ENCODE results near the gene AEN. TPM values are rescaled to one million over a fixed set of nuclear protein-coding genes. Genes with fewer than 3 reads are reported as not detected.

The AEN gene
- total RNA-seq, 1 experiment from 2014 or later = 183 TPM

GRCh38 chr15:88620995-88621772 lies at the start of gene AEN (continued):
- TF ChIP-seq ARID4B (CRISPR knock-in tag; IDR thresholded peaks at IDR 0.05; ENCODE audit: borderline replicate concordance) = peak; percentile 91
- TF ChIP-seq ZNF232 (CRISPR knock-in tag; IDR thresholded peaks at IDR 0.05) = peak; percentile 57; the same call in 1 of the 2 replicates
- TF ChIP-seq, protein P1, sequence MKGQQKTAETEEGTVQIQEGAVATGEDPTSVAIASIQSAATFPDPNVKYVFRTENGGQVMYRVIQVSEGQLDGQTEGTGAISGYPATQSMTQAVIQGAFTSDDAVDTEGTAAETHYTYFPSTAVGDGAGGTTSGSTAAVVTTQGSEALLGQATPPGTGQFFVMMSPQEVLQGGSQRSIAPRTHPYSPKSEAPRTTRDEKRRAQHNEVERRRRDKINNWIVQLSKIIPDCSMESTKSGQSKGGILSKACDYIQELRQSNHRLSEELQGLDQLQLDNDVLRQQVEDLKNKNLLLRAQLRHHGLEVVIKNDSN (CRISPR knock-in tag; IDR thresholded peaks at IDR 0.05) = peak; percentile 75
- no peak for TF ChIP-seq TCF7 (CRISPR knock-in tag; IDR thresholded peaks at IDR 0.05; ENCODE audit: low read depth)
- TF ChIP-seq NFYB (CRISPR knock-in tag; conservative IDR thresholded peaks at IDR 0.05; ENCODE audit: low read depth) = peak; percentile 91
- TF ChIP-seq JUN (CRISPR knock-in tag; IDR thresholded peaks at IDR 0.05) = peak; percentile 42; the same call in 1 of the 2 replicates
- TF ChIP-seq GTF2I (CRISPR knock-in tag; conservative IDR thresholded peaks at IDR 0.05) = no peak
- TF ChIP-seq KAT7 (CRISPR knock-in tag; IDR thresholded peaks at IDR 0.05; ENCODE audit: borderline replicate concordance) = peak; percentile 96
- 0 out of 2 replicates have a peak, but pooled peaks have one; percentile 24 for TF ChIP-seq ELF4 (CRISPR knock-in tag; IDR thresholded peaks at IDR 0.05; ENCODE audit: low read depth)
- TF ChIP-seq OVOL2 (CRISPR knock-in tag; IDR thresholded peaks at IDR 0.05; ENCODE audit: borderline replicate concordance) = no peak
- TF ChIP-seq, protein P2, sequence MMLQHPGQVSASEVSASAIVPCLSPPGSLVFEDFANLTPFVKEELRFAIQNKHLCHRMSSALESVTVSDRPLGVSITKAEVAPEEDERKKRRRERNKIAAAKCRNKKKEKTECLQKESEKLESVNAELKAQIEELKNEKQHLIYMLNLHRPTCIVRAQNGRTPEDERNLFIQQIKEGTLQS (CRISPR knock-in tag; conservative IDR thresholded peaks at IDR 0.05) = no peak
- TF ChIP-seq, protein P3, sequence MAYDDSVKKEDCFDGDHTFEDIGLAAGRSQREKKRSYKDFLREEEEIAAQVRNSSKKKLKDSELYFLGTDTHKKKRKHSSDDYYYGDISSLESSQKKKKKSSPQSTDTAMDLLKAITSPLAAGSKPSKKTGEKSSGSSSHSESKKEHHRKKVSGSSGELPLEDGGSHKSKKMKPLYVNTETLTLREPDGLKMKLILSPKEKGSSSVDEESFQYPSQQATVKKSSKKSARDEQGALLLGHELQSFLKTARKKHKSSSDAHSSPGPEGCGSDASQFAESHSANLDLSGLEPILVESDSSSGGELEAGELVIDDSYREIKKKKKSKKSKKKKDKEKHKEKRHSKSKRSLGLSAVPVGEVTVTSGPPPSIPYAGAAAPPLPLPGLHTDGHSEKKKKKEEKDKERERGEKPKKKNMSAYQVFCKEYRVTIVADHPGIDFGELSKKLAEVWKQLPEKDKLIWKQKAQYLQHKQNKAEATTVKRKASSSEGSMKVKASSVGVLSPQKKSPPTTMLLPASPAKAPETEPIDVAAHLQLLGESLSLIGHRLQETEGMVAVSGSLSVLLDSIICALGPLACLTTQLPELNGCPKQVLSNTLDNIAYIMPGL (CRISPR knock-in tag; IDR thresholded peaks at IDR 0.05) = peak; percentile 91; the same call in 1 of the 2 replicates
- TF ChIP-seq, protein P4, sequence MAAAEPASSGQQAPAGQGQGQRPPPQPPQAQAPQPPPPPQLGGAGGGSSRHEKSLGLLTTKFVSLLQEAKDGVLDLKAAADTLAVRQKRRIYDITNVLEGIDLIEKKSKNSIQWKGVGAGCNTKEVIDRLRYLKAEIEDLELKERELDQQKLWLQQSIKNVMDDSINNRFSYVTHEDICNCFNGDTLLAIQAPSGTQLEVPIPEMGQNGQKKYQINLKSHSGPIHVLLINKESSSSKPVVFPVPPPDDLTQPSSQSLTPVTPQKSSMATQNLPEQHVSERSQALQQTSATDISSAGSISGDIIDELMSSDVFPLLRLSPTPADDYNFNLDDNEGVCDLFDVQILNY (CRISPR knock-in tag; IDR thresholded peaks at IDR 0.05) = peak; percentile 91; the same call in 1 of the 2 replicates
- TF ChIP-seq, protein P5, sequence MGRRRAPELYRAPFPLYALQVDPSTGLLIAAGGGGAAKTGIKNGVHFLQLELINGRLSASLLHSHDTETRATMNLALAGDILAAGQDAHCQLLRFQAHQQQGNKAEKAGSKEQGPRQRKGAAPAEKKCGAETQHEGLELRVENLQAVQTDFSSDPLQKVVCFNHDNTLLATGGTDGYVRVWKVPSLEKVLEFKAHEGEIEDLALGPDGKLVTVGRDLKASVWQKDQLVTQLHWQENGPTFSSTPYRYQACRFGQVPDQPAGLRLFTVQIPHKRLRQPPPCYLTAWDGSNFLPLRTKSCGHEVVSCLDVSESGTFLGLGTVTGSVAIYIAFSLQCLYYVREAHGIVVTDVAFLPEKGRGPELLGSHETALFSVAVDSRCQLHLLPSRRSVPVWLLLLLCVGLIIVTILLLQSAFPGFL (CRISPR knock-in tag; IDR thresholded peaks at IDR 0.05; ENCODE audit: borderline replicate concordance) = 0 out of 2 replicates have a peak, but pooled peaks have one; percentile 35
- TF ChIP-seq AFF4 (CRISPR knock-in tag; IDR thresholded peaks at IDR 0.05; ENCODE audit: borderline replicate concordance) = 0 out of 2 replicates have a peak, but pooled peaks have one; percentile 36
- TF ChIP-seq TP53 (CRISPR knock-in tag; IDR thresholded peaks at IDR 0.05) = peak; percentile 100
- TF ChIP-seq ERG (CRISPR knock-in tag; IDR thresholded peaks at IDR 0.05) = no peak
- TF ChIP-seq, protein P6, sequence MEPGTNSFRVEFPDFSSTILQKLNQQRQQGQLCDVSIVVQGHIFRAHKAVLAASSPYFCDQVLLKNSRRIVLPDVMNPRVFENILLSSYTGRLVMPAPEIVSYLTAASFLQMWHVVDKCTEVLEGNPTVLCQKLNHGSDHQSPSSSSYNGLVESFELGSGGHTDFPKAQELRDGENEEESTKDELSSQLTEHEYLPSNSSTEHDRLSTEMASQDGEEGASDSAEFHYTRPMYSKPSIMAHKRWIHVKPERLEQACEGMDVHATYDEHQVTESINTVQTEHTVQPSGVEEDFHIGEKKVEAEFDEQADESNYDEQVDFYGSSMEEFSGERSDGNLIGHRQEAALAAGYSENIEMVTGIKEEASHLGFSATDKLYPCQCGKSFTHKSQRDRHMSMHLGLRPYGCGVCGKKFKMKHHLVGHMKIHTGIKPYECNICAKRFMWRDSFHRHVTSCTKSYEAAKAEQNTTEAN (CRISPR knock-in tag; IDR thresholded peaks at IDR 0.05) = peak; percentile 80
- TF ChIP-seq E2F4 (CRISPR knock-in tag; IDR thresholded peaks at IDR 0.05; ENCODE audit: borderline replicate concordance, low read depth) = peak; percentile 68
